Stimulated activated CD8-positive, alpha-beta memory T cell treated with anti-CD3 and anti-CD28 coated beads, Interleukin-2, amount 100 ng/mL, for 48 hours (primary cell): ENCODE results near the gene SMPD1.

Experiments
- DNase-seq, 2 donors: peaks; one replicate each; pipeline ENCODE4 v3.0.0-alpha.2; 2020; ENCODE audit warnings: low read depth in 2 of 2

Gene SMPD1

DNA sequence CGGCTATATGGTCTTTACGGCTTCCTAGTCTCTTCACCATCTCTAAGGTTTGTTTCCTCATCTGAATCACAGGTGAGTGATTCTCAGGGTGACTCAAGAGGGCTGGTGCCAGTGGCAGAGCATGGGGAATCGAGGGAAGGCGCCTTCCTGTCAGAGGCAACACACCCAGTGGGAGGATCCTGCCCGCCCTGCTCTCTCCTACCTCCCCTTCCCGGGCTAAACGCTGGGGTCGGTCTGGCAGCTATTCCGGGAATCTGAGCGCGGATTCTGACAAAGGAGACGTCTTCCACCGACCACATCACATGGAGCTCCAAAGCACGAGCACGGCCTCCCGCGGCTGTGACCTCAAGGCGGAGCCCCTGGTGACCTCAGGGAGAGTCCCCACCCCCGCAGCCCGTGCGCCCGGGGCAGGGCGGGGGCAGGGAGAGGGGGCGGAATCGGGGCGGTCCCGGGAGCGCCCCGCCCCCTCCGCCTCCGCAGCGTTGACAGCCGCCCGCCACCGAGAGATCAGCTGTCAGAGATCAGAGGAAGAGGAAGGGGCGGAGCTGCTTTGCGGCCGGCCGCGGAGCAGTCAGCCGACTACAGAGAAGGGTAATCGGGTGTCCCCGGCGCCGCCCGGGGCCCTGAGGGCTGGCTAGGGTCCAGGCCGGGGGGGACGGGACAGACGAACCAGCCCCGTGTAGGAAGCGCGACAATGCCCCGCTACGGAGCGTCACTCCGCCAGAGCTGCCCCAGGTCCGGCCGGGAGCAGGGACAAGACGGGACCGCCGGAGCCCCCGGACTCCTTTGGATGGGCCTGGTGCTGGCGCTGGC lies at the start of gene SMPD1:
SMPD1 (plus strand) TSS at position 570 of the 813 bp plus-strand sequence; CDS start at position 695, 125 bp downstream.
- DNase-seq = peak; percentile 88 to 91

DNA sequence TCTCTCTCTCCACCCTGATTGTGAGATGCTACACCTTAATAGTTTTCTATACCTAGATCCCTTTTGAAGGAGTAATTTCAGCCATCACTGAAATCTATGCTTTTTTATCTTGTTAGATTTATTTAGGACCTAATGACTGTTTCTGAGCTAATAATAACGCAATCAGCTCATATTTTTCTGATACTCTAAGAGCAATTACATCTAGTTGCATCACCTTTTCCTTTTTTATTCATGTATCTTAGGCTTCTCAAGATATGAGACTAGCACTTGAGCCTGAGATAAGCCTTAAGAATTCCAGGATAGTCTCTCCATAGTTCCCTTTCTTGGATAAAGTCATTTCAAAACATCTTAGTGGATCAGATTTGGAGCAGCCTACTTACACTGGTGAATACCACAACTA lies 44.9 kb upstream of the SMPD1 start:
- no peak for DNase-seq

DNA sequence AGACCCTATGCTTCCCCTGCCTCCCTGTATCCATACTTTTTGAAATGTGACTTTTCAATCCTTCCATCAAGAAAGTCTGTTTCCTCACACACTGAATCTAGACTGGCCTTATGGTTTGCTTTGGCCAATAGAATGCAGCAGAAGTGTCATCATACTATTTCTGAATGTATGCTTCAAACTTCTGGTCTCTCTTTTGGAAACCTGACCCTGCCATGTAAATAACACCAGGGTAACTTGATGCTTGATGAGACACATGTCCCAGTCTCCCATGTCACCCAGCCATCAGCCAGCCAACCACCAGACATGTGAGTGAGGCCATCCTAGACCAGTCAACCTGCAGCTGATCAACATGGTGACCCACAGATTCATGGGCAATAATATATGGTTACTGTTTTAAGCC lies 40.2 kb upstream of the SMPD1 start:
- DNase-seq = no peak

DNA sequence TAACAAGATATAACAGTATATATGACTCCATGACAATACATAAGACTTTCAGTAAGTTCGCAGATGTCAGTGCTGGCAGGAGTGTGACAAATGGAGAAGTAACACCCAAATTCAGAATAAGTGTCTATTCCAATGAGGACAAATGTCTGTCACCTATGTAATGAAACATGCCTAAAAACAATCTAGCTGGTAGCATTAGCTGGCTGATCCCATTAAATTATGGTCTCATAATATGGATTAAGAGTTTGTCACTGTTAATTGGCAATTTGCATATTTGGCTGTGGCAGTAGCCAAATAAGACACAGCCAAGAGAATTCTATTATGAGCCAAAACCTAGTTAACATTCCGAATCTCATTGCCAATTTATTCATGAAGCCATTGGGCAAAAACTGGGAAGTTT lies 39.8 kb upstream of the SMPD1 start:
- no peak for DNase-seq

DNA sequence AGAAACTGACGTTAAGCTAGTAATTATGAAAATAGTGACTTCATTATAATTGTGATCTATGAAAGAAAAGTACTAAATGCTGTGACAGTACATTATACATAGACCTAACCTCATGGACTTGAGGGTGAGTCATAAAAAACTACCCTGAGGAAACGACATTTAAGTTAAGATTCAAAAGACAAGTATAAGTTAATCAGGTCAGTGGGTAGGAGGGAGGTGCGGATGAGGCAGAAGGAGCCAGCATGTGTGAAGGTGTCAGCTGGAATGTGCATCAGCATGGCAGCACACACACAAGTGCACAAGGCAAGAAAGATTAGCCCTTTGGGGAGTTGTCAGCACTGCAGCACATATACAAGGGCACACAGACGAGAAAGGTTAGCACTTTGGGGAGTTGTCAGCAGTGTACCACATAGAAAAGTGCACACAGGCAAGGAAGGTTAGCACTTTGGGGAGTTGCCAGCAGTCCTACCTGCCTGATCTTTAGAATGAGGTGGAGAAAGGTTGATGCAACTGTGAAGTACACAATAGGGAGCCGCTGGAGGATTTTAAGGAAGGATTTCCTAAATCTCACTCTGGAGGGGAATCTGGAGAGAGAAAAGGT lies 38.4 kb upstream of the SMPD1 start:
- peak in 1 of 2 donors; percentile 8 for DNase-seq

DNA sequence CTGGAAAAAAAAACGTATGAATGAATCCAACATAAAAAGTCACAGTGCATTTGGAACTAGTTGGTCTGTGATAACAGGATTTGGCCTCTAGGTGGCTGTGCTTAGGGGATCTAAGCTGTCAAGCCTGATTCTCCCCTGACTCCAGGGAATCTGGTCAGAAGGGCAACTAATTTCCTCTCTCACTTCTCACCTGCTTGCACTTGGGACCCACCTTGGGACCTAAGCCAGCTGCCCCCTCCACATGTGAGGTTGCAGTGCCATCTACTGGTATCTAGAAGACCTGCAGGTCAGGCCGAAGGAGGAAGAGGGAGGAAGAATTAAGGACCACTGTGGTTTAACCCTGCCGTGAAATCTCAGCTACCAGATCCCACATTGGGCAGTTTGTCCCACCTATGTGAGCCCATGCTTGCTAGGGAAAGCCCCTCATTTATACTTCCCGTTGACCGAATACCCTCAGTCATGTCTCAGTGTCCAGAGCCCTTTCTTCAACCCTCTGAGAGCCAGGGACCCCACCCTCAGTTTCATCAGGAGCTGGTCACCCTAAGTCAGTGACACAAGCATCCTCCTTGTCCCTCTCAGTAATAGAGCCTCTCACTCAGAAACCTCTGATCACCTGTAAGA lies 36.8 kb upstream of the SMPD1 start:
- DNase-seq = peak; percentile 15 to 41

DNA sequence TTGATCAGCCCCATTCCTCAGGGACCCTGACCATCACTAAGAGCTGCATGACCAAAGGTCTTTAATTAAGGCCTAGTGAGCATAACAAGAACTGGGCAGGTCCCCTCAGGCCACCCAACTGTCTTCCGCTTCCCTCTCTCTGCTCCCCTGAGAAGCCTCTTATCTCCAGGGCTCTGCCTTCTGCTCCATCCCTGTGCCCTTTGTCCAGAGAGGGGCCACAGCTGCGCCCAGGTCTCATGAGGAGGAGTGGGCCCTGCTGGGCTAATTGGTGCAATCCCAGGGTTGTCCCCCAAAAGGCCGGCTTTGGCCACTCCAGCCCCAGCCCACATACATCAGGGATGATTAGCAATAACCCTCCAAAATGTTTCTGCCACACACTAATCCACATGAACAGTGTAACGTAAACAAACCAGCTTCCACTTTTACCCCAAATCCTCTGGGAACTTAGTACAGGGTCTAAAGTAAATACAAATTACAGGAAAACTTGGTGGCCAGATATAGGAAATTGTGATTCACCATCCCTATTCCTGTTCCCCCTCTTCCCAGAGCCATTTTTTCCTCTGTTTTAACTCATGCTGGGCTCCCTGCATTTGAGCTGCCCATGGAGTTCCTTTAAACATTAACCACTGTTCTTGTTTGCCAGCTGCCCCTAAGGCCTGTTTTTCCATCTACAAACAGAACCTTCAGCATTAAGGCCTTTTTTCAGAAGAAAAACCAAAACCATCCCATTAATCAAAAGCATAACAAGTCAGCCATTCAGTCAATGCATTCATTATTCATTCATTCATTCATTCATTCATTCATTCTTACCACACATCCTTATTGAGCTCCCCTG lies 35.4 kb upstream of the SMPD1 start:
- DNase-seq = no peak

DNA sequence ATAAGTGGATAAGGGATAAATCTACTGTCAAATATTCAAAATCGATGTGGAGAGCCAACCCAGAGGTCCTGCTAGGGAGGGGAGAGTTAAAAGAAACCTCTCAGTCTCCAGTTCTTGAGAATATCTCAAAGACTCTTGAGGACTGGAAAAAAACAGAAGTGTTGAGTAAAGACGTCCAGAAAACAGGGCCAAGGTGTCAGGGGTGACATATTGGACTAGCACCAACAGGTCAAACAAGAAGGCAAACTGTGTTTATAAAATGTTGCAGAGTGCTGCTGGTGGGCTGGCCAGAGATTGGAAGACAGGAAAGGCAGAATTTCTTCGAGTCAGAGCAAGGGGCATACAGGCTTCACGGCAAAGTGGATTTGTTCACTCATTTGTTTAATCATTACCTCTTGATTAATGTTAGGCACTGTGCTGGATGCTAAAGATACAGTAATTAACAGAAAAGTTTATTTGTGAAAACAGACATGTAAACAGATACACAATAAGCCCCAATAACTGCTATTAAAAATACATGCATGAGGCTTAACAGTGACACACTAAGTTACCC lies 33.7 kb upstream of the SMPD1 start:
- no peak for DNase-seq

DNA sequence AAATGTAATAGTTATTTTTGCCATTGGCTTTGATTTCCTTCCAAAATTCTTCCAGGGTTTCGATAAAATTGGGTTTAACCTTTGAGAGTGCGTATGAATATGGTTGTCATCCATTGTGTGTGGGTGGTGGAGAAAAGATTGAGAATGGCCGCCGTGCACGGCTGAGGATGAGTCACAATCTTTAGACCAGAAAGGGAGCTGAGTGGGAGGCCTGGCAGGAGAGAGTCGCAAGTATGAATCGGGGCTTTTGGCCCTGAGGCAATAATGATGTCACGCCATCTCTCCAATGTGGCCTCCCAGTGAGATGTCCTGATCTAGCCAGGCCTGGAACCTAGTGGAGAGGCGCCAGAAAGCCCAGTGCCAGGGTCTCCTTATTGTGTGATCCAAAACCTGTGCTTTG lies 33.1 kb upstream of the SMPD1 start:
- peak; percentile 41 to 42 for DNase-seq

DNA sequence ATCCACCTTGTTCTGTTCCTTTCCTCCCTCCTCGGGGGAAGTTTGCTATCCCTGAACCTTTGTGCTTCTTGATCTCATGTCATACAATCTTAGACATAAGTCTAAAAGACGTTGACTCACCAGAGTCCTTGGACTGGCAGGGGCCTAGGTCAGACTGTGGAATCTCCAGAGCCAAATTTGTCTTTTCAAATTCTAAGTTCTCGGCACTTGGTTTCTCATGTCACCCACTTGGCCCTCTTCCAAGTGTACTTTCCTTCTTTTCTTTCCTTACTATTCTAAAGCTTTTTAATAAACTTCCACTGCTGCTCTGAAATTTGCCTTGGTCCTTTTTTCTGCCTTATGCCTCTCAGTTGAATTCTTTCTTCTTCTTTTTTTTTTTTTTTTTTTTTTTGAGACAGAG lies 30.1 kb upstream of the SMPD1 start:
- DNase-seq = no peak

DNA sequence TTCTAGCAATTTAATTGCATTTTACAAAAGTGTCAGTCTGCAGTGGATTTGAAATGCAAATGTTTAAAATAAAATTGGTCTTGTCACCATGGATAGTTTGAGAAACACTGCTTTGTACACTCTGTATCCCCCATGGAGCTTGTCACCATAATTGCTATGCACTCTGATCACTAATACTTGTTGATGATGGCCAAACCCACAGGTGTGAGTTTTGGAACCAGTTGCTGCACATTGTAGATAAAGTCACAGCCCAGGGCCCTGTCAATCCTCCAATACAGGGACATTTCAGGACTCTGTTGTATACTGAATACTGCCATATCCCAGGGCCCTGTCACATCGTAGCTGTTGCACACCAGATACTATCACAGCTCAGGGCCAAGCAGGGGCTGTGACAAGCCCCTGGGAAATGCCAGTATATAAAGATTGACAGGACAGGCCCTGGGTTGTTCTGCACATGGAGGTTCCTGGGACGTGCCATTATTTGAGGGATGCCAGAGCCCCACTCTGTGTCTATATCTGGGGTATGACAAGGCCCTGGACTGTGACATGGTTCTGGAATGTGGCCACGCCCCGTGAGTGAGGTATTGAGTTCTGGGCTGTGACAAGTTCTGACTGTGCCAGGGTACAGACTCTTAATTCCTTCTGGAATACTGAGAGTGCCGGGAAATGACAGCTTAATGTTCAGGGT lies 27.9 kb upstream of the SMPD1 start:
- no peak for DNase-seq

DNA sequence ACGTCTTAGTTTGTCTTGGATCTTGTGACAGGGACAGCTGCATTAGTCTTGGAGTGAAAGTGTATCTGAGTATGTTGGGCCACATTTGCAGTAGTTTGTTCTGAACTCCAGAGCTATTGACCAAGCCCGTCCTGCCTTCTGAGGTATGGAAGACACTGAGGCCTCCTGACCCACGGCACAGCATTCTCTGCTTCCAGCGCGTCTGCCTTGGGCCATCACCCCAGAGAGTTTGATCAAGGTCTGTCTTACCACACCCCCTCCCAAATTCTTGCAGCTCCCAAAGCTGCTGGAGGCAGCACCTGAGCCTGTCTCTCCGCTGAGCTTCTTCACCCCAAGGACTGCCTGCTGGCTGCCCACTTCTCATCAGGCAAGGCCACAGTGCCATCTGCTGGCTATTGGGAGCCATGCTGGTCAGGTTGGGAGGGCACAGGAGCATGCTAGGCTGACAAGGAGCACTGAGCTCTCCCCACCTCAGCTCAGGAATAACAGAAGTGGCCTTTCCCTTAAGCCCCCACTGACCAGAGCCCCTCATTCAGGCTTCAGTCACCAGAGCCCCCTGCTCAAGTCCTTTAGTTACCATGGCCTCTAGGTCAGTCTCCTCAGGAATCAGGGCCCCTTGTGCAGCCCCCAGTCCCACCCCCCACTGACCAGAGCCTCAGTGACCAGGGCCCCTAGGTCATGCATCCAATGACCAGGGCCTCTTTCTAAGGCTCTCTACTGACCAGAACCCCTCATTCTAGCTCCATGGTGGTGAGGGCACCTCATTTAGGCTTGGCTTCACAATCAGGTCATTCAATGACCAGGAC lies 27.2 kb upstream of the SMPD1 start:
- peak; percentile 53 to 62 for DNase-seq

DNA sequence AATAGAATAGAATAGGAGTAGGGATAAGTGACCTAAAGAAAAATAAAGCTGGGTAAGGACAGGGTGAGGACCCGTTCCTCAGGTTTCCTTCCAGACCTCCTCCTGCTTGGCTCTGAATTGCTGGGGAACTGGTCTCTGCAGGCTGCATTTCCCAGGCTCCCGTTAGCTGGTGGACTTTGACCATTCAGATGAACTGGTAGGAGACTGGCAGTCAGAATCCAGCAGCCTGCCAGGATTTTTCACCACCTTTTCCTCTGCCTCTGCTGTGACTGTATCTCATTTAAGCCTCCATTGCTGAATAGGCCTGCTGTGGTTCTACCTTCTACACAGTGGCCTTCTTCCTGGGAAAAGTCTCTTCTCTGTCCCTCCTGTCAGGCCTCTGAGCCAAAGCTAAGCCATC lies 24.6 kb upstream of the SMPD1 start:
- no peak for DNase-seq

DNA sequence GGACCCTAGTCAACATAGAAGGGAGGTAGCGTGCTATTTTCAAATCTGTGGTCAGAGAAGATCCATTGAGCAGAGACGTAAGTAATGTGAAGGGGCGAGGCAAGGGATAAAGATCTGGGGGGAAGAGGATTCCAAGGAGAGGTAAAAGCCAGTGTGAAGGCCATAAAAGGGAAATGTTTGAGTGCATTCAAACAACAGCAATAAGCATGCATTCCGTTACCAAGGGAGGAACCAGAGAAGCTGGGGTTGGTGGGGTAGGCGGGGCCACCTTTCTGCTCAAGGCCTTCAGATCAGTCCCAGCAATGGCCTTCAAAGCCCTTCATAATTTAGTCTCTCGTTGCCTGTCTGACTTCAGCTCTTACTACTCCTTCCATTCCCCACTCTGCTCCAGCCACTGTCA lies 18.4 kb upstream of the SMPD1 start:
- no peak for DNase-seq

DNA sequence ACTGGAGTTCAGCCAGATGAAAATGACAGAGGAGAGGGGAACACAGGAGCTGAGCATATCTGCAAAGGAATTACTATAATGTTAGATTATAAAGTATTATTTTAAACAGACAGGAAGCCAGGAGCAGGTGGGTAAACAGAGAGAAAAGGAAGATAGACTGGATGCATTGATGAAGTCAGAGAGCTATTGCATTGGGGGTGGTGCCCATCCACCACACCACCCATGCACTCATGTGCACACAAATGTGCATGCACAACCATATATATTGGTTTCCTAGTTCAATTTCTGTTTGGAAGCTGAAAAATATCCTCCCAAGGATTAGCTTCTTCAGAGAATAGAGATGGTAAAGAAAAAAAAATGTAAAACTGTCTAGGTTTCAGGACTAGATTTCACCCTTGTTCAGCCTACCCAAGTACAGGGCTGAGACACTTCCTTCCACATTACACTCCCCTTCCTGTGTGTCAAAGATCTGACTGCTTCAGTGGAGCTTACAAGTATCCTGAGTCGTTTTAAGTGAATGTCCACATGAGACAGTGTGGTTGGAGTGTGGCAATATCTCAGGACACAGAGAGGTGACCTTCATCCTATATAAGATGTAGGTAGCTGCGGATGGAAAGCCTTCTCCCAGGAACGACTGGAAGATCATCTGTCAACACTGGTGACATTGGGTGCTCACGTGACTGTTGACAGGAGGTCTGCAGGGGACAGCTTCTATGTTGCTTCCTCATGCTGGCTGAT lies 12.2 kb upstream of the SMPD1 start:
- no peak for DNase-seq

DNA sequence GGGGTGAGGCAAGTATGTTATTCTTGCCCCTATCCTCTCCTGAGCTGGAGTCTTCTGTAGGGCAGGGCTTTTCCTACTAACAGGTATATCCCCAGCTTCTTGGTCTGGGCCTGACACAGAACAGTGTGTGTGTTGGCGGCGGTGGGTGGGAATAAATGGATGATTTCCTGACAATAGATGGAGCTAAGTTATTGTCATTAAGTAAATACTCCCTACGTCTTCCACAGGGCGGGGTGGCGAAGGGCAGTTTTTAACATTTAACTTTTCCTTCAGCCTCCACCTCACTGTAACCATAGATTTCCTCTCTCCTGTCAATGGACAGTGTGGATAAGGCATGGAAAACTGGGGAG lies 11.7 kb upstream of the SMPD1 start:
- DNase-seq = no peak

DNA sequence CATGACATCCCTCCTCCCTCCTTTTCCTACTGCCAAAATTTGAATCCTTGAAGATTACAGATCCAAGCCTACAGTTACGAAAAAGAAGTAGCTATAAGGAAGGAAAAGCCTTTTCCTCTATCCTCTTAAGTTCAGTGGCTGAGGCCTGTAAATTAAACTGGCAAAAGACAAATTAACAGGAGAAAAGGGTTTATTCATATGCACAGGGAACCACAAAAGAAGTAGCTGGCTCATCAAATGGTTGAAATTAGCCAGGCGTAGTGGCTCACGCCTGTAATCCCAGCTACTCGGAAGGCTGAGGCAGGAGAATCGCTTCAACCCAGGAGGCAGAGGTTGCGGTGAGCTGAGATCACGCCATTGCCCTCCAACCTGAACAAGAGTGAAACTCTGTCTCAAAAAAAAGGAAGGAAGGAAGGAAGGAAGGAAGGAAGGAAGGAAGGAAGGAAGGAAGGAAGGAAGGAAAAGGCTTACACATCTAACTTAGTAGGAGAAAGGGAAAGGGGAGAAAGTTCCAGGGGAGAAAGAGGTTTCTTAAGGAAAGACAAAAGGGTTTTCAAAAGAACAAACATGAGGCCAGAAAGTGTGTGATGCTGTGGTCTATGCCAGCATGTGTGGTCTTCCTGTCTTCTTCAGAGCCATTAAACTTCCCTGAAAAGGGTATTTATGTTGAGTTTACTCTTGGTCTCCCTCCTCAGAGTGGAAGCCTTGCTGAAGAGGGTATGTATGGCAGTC lies 5.1 kb upstream of the SMPD1 start:
- DNase-seq = no peak

DNA sequence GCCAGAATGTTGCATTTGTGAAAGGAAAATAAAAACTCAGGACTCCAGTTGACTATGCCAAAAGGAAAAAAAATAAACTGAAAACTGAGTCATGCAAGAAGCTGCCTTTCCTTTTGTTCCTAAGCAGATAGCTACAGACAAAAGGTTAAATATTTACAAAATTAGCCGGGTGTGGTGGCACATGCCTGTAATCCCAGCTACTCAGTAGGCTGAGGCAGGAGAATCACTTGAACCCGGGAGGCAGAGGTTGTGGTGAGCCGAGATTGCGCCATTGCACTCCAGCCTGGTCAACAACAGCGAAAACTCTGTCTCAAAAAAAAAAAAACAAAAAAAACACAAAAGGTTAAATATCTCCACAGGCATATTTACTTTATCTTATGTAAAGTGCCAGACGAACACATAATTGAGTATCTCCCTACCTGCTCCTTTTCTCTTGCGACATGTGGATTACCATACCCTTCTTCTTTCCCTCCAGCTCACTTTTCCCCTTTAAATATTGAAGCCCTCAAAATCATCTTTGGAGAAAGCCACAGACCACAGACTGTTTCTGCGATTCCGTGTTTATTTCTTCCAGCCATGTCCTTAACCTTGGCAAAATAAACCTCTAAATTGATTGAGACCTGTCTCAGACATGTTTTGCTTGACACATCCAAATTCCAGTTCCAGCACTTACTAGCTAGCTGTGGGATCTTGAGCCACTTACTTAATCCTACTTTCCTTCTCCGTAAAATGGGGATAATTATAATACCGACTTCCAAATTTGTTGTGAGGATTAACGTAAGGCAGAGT lies 2.3 kb upstream of the SMPD1 start:
- no peak for DNase-seq
